Activated naive CD4-positive, alpha-beta T cell treated with anti-CD3 and anti-CD28 coated beads for 36 hours (primary cell): ENCODE measurements around the gene RAB1B. TPM values are rescaled to one million over a fixed set of nuclear protein-coding genes. Genes with fewer than 3 reads are reported as not detected.
"Not testable (repeated sequence)": the region's sequence is repeated elsewhere in the genome, so short reads cannot be mapped to it uniquely, and the experiment has no call there.

Experiments used
- CTCF ChIA-PET: fragments of 350-600 bp; sonication (Branson Sonifier 250); formaldehyde crosslinking; loops from one replicate; lab custom pipeline; 2021; ENCODE audit warnings: antibody characterized with exemption; lab: Charles Lee
- DNase-seq: peaks from one replicate; pipeline ENCODE4 v3.0.0-alpha.2; 2020
- H3K27ac Mint-ChIP-seq: one replicate; pipeline ENCODE4 v1.8.0; 2021; ENCODE audit warnings: mild to moderate bottlenecking, mixed read lengths
- H3K27me3 Mint-ChIP-seq: one replicate; pipeline ENCODE4 v1.8.0; 2021; ENCODE audit warnings: low read depth, mixed read lengths
- H3K36me3 Mint-ChIP-seq: one replicate; pipeline ENCODE4 v1.8.0; 2021; ENCODE audit warnings: low read depth, mixed read lengths
- H3K4me1 Mint-ChIP-seq: one replicate; pipeline ENCODE4 v1.8.0; 2021; ENCODE audit warnings: low read depth, mixed read lengths
- H3K4me3 Mint-ChIP-seq: one replicate; pipeline ENCODE4 v1.8.0; 2021; ENCODE audit warnings: mild to moderate bottlenecking, moderate library complexity, mixed read lengths
- H3K9me3 Mint-ChIP-seq: one replicate; pipeline ENCODE4 v1.8.0; 2021; ENCODE audit warnings: mixed read lengths
- intact Hi-C: fragments of 100-400 bp; cut with micrococcal nuclease; formaldehyde crosslinking; loops from one replicate; pipeline ENCODE4 v1.15.1; 2023
- total RNA-seq, 2 experiments: library from RNA; stranded (reverse); gene quantifications; one replicate each; pipeline ENCODE4 v1.2.3, GENCODE V29; 2021

Gene RAB1B
- total RNA-seq, 2 experiments from 2014 or later, result 112 to 115 TPM

DNA sequence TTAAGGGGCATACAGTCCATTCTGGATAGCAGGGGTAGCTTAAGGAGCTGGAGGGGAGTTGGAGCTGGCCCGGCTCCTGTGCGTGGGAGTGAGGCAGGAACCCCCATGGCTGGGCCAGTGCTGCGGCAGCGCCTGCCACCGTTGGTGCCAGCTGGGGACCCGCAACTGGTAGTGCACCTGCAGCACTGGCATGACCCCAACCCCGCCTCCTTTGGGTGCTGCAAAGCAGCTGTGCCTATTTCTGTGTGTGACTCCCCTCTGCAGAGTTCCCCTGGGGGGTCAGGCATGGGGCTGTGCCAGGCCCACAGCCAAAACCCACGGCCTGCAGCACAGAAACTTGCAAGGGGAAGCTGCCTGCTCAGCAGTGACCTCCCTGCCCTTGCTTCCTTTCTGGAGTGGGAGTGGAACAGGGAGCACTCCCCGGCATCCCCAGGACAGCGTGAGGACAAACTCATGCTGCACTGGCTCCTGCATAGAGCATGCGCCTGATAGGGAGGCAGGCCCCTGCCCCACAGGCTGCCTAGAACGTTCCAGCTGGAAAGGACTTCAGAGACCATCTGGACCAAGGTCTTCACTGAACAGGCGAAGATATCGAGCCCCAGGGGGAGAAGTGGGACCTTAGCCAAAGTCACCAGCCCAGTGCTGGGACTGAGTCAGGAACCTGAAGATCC is 26.2 kb upstream of the RAB1B start:
- CTCF ChIA-PET, result interaction anchor here (0.6 kb wide), 1 partner anchor 122 kb away, joined by 3 read pairs; no protein-coding TSS in a partner anchor
- intact Hi-C loops, result no loop called here
- no peak overlapping the region for H3K4me3 Mint-ChIP-seq
- no peaks in the 10 kb centered on the region for H3K4me1 Mint-ChIP-seq
- H3K27ac Mint-ChIP-seq, result no peak overlapping the region
- H3K36me3 Mint-ChIP-seq, result peaks cover 9% of the 10 kb centered on the region
- H3K27me3 Mint-ChIP-seq, result no peaks in the 10 kb centered on the region
- no peak for DNase-seq
- no peaks in the 10 kb centered on the region for H3K9me3 Mint-ChIP-seq

- intact Hi-C loops, result no loop called here
- CTCF ChIA-PET, result interaction anchor here (0.5 kb wide), 1 partner anchor 588 kb away, joined by 5 read pairs; no protein-coding TSS in a partner anchor
- H3K4me3 Mint-ChIP-seq, result no peak overlapping the region
Measured at GRCh38 chr11:66243782-66244535, 24.5 kb upstream of the RAB1B start.

GRCh38 chr11:66247295-66247694 is 21.1 kb upstream of the RAB1B start:
- Mint-ChIP-seq H3K36me3 (peaks cover 4% of the 10 kb centered on the region), H3K9me3 (no peaks in the 10 kb centered on the region), H3K4me1 (no peaks in the 10 kb centered on the region), H3K27ac (no peak overlapping the region), H3K4me3 (no peak overlapping the region), H3K27me3 (no peaks in the 10 kb centered on the region)
- intact Hi-C loops, result no loop called here
- CTCF ChIA-PET, result no interaction called here
- DNase-seq, result no peak

More at GRCh38 chr11:66243782-66244535, 24.5 kb upstream of the RAB1B start:
- DNase-seq, result no peak
- H3K27ac Mint-ChIP-seq, result peak overlapping the region; percentile 46
- H3K4me1 Mint-ChIP-seq, result no peaks in the 10 kb centered on the region
- peaks cover 8% of the 10 kb centered on the region for H3K36me3 Mint-ChIP-seq
- no peaks in the 10 kb centered on the region for H3K27me3 Mint-ChIP-seq
- H3K9me3 Mint-ChIP-seq, result no peaks in the 10 kb centered on the region

DNA sequence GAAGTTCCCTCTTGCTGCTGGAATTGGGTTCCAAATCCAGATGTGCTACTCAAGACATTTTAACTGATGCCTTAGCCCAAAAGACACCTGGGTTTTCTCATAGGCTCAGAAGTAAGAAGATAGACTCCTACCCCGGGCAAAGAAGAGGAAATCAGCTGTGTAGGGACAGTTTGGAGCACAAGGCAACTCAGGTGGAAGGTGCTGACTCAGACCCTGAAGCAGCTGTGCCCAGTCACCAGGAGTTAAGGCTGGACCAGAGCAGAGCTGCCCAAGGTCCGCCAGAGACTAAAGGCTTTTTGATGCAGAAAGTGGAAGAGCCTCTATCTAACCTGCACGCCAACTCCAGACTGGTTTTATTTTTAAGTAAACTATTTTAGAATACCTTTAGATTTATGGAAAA is 20.6 kb upstream of the RAB1B start:
- CTCF ChIA-PET, result no interaction called here
- H3K36me3 Mint-ChIP-seq, result peaks cover 4% of the 10 kb centered on the region
- no peak overlapping the region for H3K27ac Mint-ChIP-seq

DNA sequence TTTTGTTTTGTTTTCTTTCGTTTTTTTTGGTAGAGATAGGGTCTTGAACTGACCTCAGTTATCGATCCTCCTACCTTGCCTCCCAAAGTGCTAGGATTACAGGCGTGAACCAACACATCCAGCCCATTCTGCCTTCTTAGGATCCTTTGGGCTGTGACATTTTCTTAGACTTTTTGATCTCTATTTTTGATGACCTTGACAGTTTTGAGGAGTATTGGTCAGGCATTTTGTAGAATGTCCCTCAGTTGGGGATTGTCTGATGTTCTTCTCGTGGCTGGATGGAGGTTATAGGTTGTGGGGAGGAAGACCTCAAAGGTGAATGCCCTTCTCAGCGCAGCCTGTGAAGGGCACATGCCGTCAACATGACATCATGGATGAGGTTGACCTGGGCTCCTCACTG is 19.5 kb upstream of the RAB1B start:
- no peak for DNase-seq
- Mint-ChIP-seq H3K36me3 (peaks cover 2% of the 10 kb centered on the region), H3K4me1 (no peaks in the 10 kb centered on the region), H3K9me3 (no peaks in the 10 kb centered on the region), H3K27me3 (no peaks in the 10 kb centered on the region), H3K27ac (no peak overlapping the region), H3K4me3 (no peak overlapping the region)
- CTCF ChIA-PET, result no interaction called here
- intact Hi-C loops, result no loop called here

More for the DNA sequence above, 20.6 kb upstream of the RAB1B start:
- H3K27me3 Mint-ChIP-seq, result no peaks in the 10 kb centered on the region
- no peaks in the 10 kb centered on the region for H3K4me1 Mint-ChIP-seq
- intact Hi-C loops, result no loop called here
- DNase-seq, result no peak
- H3K4me3 Mint-ChIP-seq, result no peak overlapping the region
- no peaks in the 10 kb centered on the region for H3K9me3 Mint-ChIP-seq

DNA sequence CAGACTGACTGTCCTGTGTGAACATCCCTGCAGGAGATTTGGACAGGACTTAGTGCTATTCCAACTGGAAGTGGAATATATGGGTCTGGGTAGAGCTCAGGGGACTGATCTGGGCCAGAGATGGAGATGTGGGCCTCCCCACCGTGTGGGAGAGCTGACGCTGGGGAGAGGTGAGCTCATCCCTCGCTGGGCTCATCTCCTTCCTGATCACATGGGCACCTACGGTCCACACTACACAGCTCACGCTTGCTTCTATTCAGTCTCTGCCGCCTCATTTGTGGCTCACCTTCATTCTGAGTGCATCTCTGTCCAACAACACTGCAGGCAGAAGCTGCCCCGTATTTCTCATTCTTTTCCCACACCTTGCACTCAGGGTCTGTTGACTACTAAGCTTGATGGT is 16.6 kb upstream of the RAB1B start:
- Mint-ChIP-seq H3K36me3 (no peaks in the 10 kb centered on the region), H3K4me1 (peaks cover 12% of the 10 kb centered on the region), H3K4me3 (no peak overlapping the region), H3K27me3 (no peaks in the 10 kb centered on the region), H3K9me3 (no peaks in the 10 kb centered on the region), H3K27ac (no peak overlapping the region)
- DNase-seq, result no peak
- CTCF ChIA-PET, result interaction anchor here (0.8 kb wide), 1 partner anchor 66 kb away, joined by 3 read pairs; no protein-coding TSS in a partner anchor
- intact Hi-C loops, result no loop called here

GRCh38 chr11:66253081-66253480 is 15.4 kb upstream of the RAB1B start:
- H3K9me3 Mint-ChIP-seq, H3K4me3 Mint-ChIP-seq, H3K36me3 Mint-ChIP-seq, intact Hi-C loops, CTCF ChIA-PET, DNase-seq, H3K27me3 Mint-ChIP-seq: not testable (repeated sequence)
- Mint-ChIP-seq H3K27ac (peak overlapping the region; percentile 16), H3K4me1 (peaks cover 12% of the 10 kb centered on the region)

DNA sequence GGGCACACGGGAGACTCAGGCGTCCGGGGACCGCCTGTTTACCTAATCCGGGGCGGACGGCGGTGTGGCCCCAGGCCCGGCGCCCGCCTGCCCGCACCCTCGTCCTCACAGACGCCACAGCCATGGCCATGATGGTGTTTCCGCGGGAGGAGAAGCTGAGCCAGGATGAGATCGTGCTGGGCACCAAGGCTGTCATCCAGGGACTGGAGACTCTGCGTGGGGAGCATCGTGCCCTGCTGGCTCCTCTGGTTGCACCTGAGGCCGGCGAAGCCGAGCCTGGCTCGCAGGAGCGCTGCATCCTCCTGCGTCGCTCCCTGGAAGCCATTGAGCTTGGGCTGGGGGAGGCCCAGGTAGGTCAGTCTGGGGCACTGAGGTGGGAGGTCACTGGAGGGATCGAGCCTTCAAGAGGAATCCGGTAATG is 10.0 kb upstream of the RAB1B start:
- DNase-seq, result no peak
- CTCF ChIA-PET, result interaction anchor here (0.7 to 2.3 kb wide), 4 partner anchors 28 to 1358 kb away, joined by 3 to 10 read pairs (median 4); no protein-coding TSS in a partner anchor
- peaks cover 30% of the 10 kb centered on the region for H3K4me1 Mint-ChIP-seq
- H3K27me3 Mint-ChIP-seq, result no peaks in the 10 kb centered on the region
- H3K36me3 Mint-ChIP-seq, result peaks cover 19% of the 10 kb centered on the region
- H3K4me3 Mint-ChIP-seq, result peak overlapping the region; percentile 95
- no peaks in the 10 kb centered on the region for H3K9me3 Mint-ChIP-seq
- intact Hi-C loops, result loop anchor here (1.0 kb wide), 2 partner anchors 87 to 206 kb away; partner anchors contain the start of genes BRMS1 and SF3B2
- peak overlapping the region; percentile 79 for H3K27ac Mint-ChIP-seq

DNA sequence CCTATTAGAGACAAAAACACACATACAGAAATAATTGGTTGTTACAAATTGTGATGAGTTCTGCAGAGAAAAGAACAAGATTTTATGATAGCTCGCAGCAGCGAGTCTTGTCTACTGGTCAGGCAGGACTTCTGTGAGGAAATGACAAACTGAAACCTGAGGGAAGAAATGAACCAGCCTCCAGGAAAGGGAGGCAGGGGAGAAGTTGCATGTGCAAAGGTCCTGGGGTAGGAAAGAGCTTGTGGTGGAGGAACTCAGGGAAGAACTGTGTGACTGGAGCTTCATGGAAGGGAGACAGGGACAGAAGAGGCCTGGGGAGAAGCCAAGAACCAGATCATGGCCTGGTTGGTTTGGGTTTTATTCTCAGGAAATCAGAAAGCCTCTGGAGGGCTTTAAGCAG is 9.2 kb upstream of the RAB1B start:
- no peak for DNase-seq
- Mint-ChIP-seq H3K27me3 (no peaks in the 10 kb centered on the region), H3K4me3 (peak overlapping the region; percentile 95), H3K36me3 (peaks cover 22% of the 10 kb centered on the region), H3K9me3 (no peaks in the 10 kb centered on the region), H3K27ac (peak overlapping the region; percentile 14), H3K4me1 (peaks cover 30% of the 10 kb centered on the region)
- CTCF ChIA-PET, result interaction anchor here (0.7 to 2.3 kb wide), 4 partner anchors 28 to 1359 kb away, joined by 3 to 10 read pairs (median 3); no protein-coding TSS in a partner anchor
- intact Hi-C loops, result no loop called here

GRCh38 chr11:66259956-66260355 is 8.5 kb upstream of the RAB1B start:
- intact Hi-C loops, result no loop called here
- H3K36me3 Mint-ChIP-seq, result peaks cover 23% of the 10 kb centered on the region
- no peak for DNase-seq
- no peak overlapping the region for H3K27ac Mint-ChIP-seq
- peaks cover 30% of the 10 kb centered on the region for H3K4me1 Mint-ChIP-seq
- CTCF ChIA-PET, result interaction anchor here (0.7 to 2.3 kb wide), 3 partner anchors 38 to 86 kb away, joined by 3 to 10 read pairs (median 4); no protein-coding TSS in a partner anchor
- no peaks in the 10 kb centered on the region for H3K27me3 Mint-ChIP-seq
- H3K9me3 Mint-ChIP-seq, result no peaks in the 10 kb centered on the region
- peak overlapping the region; percentile 95 for H3K4me3 Mint-ChIP-seq

DNA sequence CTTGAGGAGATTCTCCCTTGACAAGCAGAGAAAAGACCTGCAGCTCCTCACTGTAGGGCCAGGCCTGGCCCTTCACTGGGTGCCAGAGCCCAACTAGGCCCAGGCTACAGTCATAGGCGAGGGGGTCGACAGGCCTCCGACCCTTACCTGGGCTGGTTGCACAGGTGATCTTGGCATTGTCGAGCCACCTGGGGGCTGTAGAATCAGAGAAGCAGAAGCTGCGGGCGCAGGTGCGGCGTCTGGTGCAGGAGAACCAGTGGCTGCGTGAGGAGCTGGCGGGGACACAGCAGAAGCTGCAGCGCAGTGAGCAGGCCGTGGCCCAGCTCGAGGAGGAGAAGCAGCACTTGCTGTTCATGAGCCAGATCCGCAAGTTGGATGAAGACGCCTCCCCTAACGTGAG is 6.9 kb upstream of the RAB1B start:
- H3K27ac Mint-ChIP-seq, result no peak overlapping the region
- no peaks in the 10 kb centered on the region for H3K27me3 Mint-ChIP-seq
- H3K4me3 Mint-ChIP-seq, result no peak overlapping the region
- CTCF ChIA-PET, result interaction anchor here (0.6 kb wide), 1 partner anchor 127 kb away, joined by 3 read pairs; no protein-coding TSS in a partner anchor
- H3K9me3 Mint-ChIP-seq, result no peaks in the 10 kb centered on the region
- no peak for DNase-seq
- H3K36me3 Mint-ChIP-seq, result peaks cover 23% of the 10 kb centered on the region
- intact Hi-C loops, result no loop called here
- peaks cover 20% of the 10 kb centered on the region for H3K4me1 Mint-ChIP-seq

DNA sequence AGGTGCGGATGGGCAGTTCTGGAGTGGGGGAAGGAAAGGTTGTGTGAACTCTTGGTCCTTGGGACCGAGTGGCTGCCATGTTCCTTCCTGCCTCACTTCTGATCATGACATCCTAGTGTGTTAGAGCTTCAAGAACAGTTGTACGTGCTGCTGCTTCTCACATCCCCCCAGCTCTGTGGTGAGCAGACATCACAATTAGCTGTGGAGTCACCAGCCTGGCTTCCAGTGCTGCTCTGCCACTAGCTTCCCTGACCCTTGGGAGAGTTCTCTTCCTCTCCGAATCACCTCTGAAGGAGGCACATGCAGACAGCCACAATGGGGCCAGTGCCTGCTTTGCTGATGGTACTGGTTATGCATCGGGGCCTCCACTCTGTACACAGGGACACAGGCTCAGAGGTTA is 6.2 kb upstream of the RAB1B start:
- no peaks in the 10 kb centered on the region for H3K27me3 Mint-ChIP-seq
- intact Hi-C loops, result no loop called here
- peaks cover 22% of the 10 kb centered on the region for H3K4me1 Mint-ChIP-seq
- CTCF ChIA-PET, result no interaction called here
- peaks cover 23% of the 10 kb centered on the region for H3K36me3 Mint-ChIP-seq
- DNase-seq, result no peak
- H3K9me3 Mint-ChIP-seq, result no peaks in the 10 kb centered on the region
- H3K27ac Mint-ChIP-seq, result no peak overlapping the region
- H3K4me3 Mint-ChIP-seq, result no peak overlapping the region
